Renal cortical epithelial cell (primary cell): Measurements from ENCODE around the gene SENP6. TPM values are rescaled to one million over a fixed set of nuclear protein-coding genes. Genes with fewer than 3 reads are reported as not detected.
A peak's percentile ranks its signal among the peaks of the same experiment; 100 is the strongest.
"Not testable (repeated sequence)": the region's sequence is repeated elsewhere in the genome, so short reads cannot be mapped to it uniquely, and the experiment has no call there.

Source experiments
- DNase-seq: peaks from one replicate; pipeline ENCODE4 v3.0.0-alpha.2; 2011; ENCODE audit warnings: low read depth
- total RNA-seq: library from RNA; depleted of rRNA; stranded (reverse); fragments of >200 nt; gene quantifications from 2 replicates; pipeline ENCODE4 v1.2.3, GENCODE V29; 2014

The SENP6 gene
- total RNA-seq, 1 donor from 2014 or later, result 104 TPM

GRCh38 chr6:75643173-75643572 is 41.5 kb downstream of the SENP6 start:
- DNase-seq, result peak; percentile 51

- DNase-seq, result peak; percentile 61
Observed at GRCh38 chr6:75656479-75656878, 54.8 kb downstream of the SENP6 start.

GRCh38 chr6:75657327-75657726 is 55.6 kb downstream of the SENP6 start:
- peak; percentile 10 for DNase-seq

GRCh38 chr6:75666592-75666991 is 64.9 kb downstream of the SENP6 start:
- DNase-seq, result no peak

GRCh38 chr6:75673884-75674283 is 72.2 kb downstream of the SENP6 start:
- no peak for DNase-seq

- no peak for DNase-seq
Observed at GRCh38 chr6:75676377-75676776, 74.7 kb downstream of the SENP6 start.

- DNase-seq, result not testable (repeated sequence)
Observed at GRCh38 chr6:75682548-75682947, 80.9 kb downstream of the SENP6 start.

GRCh38 chr6:75683005-75683404 is 81.3 kb downstream of the SENP6 start:
- not testable (repeated sequence) for DNase-seq

GRCh38 chr6:75687535-75687934 is 85.9 kb downstream of the SENP6 start:
- not testable (repeated sequence) for DNase-seq

- DNase-seq, result not testable (repeated sequence)
Observed at GRCh38 chr6:75687937-75688336, 86.3 kb downstream of the SENP6 start.

GRCh38 chr6:75689576-75689975 is 87.9 kb downstream of the SENP6 start:
- no peak for DNase-seq

- DNase-seq, result peak; percentile 43
Observed at GRCh38 chr6:75691012-75691411, 89.3 kb downstream of the SENP6 start.

- no peak for DNase-seq
Observed at GRCh38 chr6:75693534-75693933, 91.9 kb downstream of the SENP6 start.

- DNase-seq, result no peak
Observed at GRCh38 chr6:75694406-75694805, 92.7 kb downstream of the SENP6 start.

GRCh38 chr6:75708334-75708733 is 106.7 kb downstream of the SENP6 start:
- not testable (repeated sequence) for DNase-seq

GRCh38 chr6:75711173-75711572 is 109.5 kb downstream of the SENP6 start:
- DNase-seq, result no peak

- DNase-seq, result no peak
Observed at GRCh38 chr6:75719133-75719532, 117.5 kb downstream of the SENP6 start.

GRCh38 chr6:75723382-75723781 is 121.7 kb downstream of the SENP6 start:
- no peak for DNase-seq

GRCh38 chr6:75727206-75727605 is 125.5 kb downstream of the SENP6 start:
- DNase-seq, result no peak

GRCh38 chr6:75731029-75731428 is 129.3 kb downstream of the SENP6 start:
- not testable (repeated sequence) for DNase-seq

- DNase-seq, result peak; percentile 96
Observed at GRCh38 chr6:75735491-75736186, 134.0 kb downstream of the SENP6 start.

GRCh38 chr6:75743971-75744370 is 142.3 kb downstream of the SENP6 start:
- DNase-seq, result no peak

GRCh38 chr6:75745404-75745803 is 143.7 kb downstream of the SENP6 start:
- no peak for DNase-seq

GRCh38 chr6:75746221-75746620 is 144.5 kb downstream of the SENP6 start:
- DNase-seq, result no peak
